NCI-H1417 treated with DMSO at 0.1 percent for 48 hours (cell line): ENCODE measurements around the gene ZNF331.

Source experiments
- DNase-seq: peaks from one replicate; lab custom pipeline; 2025; lab: John Stamatoyannopoulos, UW

ZNF331 gene

DNA sequence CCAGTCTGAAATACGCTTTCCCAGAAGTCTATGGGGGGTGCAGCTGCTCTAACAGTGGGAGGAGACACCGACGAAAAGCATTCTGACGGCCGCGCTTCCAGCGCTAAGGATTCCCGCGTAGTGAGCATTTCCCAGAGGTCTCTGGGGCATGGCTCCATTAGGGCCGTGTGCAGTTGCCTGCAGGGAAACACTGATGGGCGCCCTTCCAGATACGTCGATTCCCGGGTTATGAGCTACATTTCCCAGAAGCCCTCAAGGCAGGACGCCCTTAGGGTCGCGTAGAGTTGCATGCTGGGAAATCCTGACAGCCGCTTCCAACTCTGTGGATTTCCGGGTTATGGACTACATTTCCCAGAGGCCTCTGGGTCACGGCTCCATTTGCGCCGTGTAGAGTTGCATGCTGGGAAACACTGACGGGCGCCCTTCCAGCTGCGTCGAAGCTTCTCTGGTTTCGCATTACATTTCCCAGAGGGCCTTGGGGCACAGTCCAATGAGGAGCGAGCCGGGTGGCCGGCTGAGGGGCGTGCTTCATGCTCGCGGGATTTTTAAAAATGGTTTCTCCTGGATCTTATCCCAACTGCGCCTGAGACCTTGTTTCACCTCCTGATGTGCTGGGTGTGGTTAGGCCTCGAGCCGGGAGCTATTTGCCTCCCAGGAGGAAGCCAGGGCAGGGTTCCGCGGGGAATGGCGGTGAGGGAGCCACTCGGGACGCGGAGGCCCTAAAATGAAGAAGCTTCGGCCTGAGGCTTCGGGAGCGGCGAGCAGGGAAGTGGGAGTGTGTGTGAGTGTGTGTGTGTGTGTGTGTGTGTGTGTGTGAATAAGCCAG, 17.2 kb upstream of the ZNF331 start:
- DNase-seq: peak; percentile 66

DNA sequence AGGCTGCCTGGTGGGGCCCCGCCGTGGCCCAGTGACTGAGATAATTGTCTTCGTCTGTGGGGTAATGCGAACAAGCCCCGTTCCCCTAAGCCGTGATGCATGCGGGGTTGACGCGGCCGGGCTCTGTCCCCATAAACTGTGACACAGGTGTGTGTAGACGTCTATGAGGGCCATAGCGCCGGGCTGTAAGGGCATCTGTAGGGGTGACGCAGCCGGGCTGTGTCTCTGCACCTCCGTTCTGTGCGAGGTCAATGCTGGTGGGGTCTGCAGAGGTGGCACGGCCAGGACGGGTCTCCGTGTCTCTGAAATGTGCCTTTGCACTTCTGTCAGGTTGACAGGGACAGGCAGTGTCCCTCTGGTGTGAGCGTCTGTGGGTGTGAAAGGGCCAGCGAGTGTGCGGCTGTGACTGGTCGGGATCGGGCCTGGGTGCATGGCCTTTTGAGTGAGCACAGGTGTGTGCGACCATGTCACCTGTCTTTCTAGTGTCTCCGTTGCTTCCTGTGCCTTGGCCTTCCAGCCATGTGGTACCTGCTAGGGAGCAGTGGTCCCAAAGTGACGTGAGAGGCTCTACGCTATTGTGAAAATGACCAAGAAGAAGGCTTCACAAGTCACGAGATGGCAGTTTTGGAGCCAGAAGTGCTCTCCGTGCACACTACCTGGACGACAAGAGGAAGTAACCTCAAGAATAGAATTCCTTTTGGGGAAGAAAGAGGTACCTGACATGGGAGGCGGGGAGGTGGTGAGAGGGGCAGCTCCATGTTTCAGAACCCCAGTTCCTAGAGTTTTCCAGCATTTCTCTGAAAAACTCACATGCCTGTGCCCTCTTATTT, 16.4 kb upstream of the ZNF331 start:
- no peak for DNase-seq

DNA sequence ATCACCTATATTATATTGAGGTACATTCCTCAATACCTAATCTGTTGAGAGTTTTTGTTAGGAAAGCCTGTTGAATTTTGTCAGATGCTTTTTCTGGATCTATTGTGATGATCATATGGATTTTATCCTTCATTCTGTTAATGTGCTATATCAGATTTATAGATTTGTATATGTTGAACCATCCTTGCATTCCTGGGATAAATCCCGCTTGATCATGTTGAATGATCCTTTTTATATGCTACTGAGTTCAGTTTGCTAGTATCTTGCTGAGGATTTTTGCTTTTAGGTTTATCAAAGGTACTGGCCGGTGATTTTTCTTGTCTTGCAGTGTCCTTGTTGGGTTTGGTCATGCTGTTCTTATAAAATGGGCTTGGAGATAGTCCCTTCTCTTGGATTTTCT, 12.0 kb upstream of the ZNF331 start:
- DNase-seq: no peak

DNA sequence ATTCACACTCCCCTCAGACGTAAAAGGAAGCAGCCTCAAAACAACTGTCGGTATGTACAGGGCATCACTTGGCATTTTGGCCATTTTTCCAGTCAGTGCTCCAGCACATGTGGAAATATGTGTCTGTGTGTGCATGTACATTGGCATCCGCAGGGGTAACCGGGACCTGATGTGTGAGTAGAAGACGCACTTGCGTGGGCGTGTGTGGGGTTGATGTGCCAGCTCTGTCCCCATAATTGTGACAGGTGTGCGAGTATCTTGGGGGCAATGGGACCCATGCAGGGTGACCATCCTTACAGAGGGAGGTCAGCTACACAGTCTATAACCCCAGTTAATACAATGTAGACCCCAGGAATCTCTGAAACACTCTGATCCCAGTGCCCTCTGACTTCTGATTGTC, 7.3 kb upstream of the ZNF331 start:
- DNase-seq: no peak

DNA sequence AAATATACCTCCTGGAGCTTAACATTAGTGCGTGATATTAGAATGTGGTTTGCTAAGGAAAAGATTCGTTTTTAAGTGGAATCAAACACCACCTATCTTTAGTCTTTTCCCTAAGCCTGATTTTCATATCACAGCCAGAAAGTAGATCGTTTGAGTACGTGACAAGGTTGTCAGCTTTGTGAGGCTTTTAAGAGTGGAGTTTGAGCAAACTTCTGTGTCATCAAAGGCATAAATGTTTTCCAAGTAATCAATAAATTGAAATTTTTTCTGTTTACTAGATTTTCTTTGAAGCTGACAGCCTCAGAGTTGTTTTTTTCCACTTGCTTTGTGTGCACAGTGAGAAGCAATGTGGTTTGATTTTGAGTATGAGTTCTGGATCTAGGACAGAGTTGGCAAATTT, 6.5 kb upstream of the ZNF331 start:
- DNase-seq: no peak

DNA sequence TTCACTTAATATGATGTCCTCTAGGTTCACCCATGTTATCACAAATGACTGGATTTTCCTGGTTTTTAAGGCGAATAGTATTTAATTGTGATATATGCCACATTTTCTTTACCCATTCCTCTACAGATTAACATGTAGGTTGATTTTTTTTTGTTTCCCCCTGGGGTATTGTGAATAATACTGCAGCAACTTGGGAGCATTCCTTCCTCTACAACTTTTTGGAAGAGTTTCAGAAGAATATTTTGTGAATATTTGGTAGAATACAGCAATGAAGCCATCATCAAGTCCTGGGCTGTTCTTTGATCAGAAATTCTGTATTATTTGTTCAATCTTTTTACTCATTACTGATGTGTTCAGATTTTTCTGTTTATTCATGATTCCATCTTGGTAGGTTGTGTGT, 5.6 kb upstream of the ZNF331 start:
- no peak for DNase-seq

DNA sequence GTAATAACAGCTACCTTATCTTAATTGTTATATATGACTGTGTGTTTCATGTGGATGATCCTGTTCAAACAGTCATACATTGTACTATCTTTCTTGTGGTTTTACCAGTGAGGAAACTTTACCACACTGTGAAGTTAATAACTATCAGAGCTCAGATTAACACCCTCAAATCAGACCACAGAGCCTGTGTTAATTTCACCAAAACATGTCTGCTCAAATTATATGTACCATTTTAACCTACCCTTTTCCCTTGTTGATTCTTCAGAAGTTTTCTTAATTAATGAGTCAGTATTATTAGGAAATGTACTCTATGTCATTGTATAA, 1.8 kb upstream of the ZNF331 start:
- DNase-seq: no peak

DNA sequence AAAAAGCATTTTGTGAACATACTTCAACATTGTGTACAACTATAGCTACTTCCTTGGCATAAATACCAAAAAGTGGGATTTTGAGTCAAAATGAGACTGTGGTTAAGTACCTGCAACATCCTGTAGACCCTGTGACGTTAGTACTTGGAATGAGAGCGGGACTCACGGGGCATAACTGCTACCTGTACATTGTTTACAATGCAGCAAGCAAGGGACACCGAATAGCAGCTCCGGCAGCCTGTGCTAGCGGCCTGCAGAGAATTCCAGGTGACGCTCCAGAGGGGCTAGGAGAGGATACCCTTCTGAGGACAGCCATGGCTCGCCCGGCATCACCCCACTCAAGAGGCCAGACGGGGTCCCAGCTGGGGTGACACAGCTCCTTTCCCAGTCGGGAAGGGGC, 824 bp upstream of the ZNF331 start:
- DNase-seq: no peak

DNA sequence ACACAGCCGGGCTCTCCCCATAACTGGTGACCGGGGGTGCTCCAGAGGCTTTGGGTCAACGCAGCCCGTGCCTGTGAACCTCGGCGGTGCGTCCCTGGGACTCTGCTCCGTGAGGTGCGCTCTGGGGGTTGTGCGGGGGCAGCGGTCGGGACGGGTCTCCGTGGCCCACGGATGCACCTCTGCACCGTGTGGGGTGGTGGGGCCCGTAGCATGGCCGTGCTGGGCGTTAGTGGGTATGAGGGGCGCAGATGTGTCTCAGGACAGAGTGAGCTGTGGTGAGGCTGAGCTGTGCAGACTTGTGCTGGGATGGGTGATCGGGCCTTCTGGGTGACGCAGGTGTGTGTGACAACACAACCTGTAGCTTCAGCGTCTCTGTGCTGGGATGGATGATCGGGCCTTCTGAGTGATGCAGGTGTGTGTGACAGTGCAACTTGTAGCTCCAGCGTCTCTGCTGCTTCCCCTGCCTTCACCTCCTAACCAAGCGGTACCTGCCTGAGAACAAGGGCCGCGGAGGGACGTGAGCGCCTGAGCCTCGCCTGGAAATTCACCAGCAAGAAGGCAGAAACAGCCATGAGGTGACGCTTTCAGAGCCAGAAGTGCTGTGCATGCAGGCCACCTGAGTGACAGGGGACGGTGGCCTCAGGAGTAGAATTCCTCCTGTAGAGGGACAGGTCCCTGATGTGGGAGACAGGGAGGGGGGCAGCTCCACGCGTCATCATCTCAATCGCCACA, 599 bp downstream of the ZNF331 start:
- no peak for DNase-seq

DNA sequence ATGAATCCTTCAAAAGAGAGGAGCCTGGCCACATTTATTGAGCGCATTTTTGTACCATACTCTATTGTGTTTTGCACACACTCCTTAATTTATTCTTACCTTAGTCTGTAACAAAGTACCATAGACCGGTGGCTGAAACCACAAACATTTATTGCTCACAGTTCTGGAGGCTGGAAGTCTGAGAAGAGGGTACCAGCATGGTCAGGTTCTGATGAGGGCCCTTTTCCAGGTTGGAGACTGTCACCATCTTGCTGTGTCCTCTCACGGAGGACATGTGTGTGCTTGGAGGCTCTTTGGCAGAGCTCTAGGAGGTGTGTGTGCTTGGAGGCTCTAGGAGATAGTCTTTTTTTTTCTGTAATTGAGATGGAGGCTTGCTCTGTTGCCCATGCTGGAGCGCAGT, 2.1 kb downstream of the ZNF331 start:
- no peak for DNase-seq

DNA sequence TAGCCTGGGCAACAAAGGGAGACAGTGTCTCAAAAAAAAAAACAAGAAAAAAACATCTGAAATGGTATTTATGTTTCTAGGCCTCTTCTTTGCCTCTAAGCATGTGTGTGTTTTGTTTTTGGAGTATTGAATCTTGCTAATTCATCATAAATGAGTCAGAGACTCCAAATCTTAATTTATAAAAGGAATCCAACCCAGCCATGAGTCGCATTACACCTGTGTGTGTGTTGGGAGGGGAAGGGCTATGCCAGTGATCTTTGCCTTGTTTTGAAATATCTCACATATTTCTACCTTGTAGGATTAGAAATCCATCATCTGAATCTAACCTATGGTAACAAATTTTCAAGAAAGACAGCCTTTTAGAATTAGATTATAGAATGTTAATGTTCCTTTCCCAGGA, 4.0 kb downstream of the ZNF331 start:
- DNase-seq: no peak

DNA sequence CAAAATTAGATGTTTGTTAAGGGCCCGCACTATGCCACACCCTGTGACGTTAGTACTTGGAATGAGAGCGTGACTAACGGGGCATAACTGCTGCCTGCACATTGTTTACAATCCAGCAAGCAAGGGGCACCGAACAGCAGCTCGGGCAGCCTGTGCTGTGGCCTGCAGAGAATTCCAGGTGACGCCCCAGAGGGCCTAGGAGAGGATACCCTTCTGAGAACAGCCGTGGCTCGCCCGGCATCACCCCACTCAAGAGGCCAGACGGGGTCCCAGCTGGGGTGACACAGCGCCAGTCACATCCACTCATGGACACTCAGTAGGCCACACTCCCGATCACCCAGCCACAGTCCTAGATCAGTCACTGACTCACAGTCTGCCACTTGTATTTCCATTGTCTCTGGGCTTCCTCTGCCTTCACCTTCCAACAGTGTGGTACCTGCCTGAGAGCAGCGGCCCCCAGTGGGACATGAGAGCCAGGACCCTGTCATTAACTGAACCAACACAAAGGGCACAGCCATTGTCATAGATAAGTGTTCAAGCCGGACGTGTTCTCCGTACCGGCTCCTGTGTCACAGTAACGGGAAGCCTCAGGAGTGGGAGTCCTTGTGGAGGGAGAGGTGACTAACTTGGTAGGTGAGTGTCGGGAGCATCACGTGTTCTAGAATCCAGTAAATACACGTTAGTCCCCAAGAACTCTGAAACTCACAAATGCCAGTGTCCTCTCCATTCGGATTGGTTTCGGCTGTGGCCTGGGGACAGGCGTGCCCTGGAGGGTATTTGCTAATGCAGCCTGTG, 7.5 kb downstream of the ZNF331 start:
- DNase-seq: no peak

DNA sequence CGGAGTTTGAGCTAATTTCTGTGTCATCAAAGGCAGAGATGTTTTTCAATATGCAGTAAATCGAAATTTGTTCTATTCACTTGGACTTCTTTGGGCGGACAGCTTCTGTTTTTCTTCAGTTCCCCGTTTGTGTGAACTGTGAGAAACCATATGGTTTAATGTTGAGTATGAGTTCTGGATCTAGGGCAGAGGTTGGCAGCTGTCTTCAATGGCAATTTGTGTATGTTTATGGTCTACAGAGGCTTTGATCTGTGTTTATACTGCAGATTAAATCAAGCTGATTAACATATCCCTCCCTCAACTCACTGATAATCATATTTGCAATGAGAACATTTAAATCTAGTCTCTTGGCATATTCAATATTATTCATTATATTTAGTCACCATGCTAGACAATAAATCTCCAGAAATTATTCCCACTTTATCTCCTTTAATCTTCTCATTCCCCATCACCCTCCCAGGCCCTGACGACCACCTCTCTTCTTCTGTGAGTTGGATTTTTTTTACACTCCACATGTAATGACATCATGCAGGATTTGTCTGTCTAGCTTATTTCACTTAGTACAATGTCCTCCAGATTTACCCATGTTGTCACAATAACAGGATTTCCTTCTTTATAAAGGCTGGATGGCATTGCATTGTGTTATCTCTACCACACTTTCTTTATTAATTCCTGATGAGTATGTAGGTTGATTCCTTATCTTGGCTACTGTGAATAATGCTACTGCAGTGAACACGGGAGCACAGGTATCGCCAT, 9.0 kb downstream of the ZNF331 start:
- DNase-seq: no peak

DNA sequence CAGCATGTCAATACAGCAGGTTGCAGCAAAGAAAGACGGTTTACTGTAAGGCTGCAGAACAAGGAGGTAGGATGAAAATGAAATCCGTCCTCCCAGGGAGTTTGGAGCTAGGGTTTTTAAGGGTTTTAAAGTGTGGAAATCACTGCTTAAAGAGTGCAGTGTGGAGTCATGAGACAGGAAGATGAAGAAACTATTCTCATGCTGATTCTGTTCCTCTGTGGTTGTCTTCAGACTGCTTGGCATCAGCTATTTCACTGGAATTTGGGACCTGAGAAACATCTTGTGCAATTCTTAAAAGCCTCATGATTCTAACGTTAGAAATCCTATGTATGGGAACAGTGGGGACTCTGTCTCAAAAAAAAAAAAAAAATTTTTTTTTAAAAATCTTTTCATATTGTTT, 11.4 kb downstream of the ZNF331 start:
- DNase-seq: no peak

DNA sequence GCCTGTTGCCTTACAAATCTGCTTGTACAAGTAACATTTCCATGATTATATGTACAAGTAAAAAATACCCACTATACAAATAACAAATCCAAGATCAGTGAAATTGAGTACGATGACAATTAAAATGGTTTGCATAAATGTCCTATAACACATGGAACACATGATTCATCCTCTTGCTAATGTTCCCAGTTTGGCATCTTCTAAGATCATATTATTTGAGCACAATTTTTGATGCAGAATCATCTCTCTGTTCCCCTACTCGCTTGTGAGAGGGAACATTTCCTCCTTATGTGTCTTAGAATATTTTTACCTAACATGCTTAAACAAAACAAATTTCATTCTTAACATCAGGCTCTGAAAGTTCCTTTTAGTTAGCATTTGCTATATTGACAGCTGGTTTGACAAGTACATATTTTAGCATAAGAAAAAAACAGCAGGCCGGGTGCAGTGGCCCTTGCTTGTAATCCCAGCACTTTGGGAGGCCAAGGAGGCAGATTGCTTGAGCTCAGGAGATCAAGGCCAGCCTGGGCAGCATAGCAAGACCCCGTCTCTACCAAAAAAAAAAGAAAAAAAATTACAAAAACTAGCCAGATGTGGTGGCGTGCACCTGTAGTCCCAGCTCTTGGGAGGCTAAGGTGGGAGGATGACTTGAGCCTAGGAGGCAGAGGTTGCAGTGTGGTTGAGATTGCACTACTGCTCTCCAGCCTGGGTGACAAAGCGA, 14.2 kb downstream of the ZNF331 start:
- DNase-seq: no peak

DNA sequence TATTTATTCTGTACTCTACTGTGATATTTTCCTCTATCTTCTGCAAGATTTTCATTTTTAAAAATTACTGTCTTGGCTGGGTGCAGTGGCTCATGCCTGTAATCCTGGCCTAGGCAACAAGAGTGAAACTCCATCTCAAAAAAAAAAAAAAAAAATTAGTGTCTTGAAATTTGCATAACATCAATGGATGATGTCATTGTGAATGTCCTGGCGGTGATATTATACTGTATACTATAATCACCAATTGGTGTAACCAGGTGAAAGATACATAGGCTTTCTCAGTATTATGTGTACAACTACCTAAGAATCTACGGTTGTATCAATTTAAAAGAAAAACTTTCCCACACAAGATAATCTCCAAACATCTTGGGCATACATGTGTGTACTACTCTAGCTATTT, 15.2 kb downstream of the ZNF331 start:
- no peak for DNase-seq

DNA sequence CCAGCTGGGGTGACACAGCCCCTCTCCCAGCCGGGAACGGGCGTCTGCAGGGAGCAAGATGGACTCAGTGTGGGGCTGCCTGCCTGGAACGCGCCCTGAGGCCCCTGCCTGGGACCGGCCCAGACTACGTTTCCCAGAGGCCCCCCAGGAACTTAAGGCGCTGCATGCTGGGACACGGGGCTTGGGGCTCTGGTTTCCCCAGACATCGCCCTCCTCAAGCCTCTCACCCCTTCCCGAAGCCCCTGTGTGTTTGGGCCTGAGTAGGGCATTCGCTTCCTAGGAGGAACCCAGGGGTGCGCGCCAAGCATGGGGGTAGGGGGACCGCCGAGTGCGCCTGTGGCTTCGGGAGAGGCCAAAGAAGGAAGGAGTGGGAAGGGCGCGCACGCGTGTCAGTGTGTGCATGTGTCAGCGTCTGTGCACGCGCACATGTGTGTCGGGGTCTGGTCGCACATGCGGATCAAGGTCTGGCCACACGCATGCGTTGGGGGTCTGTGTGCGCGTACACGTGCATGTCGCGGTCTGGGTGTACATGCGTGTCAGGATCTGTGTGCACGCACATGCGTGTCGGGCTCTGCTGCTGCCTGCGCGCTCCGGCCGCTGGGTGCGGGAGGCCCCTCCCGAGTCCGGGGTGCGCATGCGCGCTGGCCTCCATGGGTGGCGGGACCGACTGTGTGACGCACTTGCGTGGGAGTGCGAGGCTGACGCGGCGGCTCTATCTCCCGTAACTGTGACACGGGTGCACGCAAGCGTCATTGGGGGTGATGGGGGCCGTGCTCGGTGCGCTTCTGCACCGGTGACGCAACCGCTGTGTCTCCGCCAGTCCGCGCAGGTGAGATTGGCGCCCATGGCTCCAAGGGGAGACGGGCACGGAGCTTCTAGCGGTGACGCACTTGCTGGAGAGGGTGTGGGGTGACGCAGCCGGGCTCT, 16.2 kb downstream of the ZNF331 start:
- DNase-seq: no peak

DNA sequence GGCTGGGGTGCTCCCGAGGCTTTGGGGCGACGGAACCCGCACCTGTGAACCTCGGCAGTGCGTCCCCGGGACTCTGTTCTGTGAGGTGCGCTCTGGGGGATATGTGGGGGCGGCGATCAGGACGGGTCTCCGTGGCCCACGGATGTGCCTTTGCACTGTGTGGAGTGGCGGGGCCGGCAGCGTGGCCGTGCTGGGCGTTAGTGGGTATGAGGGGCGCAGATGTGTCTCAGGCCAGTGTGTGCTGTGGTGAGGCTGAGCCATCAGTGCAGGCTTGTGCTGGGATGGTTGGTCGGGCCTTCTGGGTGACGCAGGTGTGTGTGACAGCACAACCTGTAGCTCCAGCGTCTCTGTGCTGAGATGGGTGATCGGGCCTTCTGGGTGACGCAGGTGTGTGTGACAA, 16.9 kb downstream of the ZNF331 start:
- no peak for DNase-seq

DNA sequence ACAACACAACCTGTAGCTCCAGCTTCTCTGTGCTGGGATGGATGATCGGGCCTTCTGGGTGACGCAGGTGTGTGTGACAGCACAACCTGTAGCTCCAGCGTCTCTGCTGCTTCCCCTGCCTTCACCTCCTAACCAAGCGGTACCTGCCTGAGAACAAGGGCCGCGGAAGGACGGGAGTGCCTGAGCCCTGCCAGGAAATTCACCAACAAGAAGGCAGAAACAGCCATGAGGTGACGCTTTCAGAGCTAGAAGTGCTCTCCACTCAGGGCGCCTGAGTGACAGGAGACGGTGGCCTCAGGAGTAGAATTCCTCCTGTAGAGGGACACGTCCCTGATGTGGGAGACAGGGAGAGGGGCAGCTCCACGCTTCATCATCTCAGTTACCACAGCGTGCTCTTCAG, 17.4 kb downstream of the ZNF331 start:
- no peak for DNase-seq

DNA sequence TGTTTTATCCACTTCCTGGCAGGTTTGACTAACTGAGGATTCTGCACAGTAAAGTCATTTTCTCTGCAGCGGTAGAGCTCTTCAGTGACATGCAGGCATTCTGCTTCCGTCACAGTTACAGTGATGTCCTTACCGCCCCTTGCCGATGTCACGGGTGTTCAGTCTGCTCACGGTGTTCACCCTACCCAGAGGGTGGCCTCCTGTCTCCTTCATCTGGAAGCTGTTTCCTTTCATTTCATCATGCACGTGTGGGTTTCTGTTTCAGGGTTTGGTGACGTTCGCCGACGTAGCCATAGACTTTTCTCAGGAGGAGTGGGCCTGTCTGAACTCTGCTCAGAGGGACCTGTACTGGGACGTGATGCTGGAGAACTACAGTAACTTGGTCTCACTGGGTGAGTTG, 33.4 kb downstream of the ZNF331 start:
- DNase-seq: no peak
